Brain microvascular endothelial cell (primary cell): ENCODE data around the gene OTULIN.
A peak's percentile ranks its signal among the peaks of the same experiment; 100 is the strongest.

Source experiments
- DNase-seq: peaks from one replicate; pipeline ENCODE4 v3.0.0-alpha.2; 2020
- H3K27ac ChIP-seq: fragments of 250-450 bp; sonication (Bioruptor Pico); 2 replicates; pipeline ENCODE4 v1.5.1; 2020; ENCODE audit warnings: mild to moderate bottlenecking, moderate library complexity
- H3K27me3 ChIP-seq: fragments of 250-450 bp; sonication (Bioruptor Pico); replicated peaks from 2 replicates; pipeline ENCODE4 v1.5.1; 2020; ENCODE audit warnings: mild to moderate bottlenecking
- H3K36me3 ChIP-seq: fragments of 250-450 bp; sonication (Bioruptor Pico); replicated peaks from 2 replicates; pipeline ENCODE4 v1.5.1; 2020; ENCODE audit warnings: mild to moderate bottlenecking
- H3K4me3 ChIP-seq: 2 replicates; pipeline ENCODE4 v1.5.1; 2011; ENCODE audit warnings: low read depth, mild to moderate bottlenecking, control low read depth, low read length, moderate library complexity
- in situ Hi-C: cut with HindIII; loops from 2 replicates; pipeline ENCODE4 v1.10.0; 2017; ENCODE audit warnings: low sequenced_read_pairs, low pct_ligation_motif_present
- TF ChIP-seq, protein P1 (sequence below): IDR thresholded peaks from 2 replicates; pipeline ENCODE4 v1.5.1; 2011; ENCODE audit warnings: low read depth, mild to moderate bottlenecking, moderate library complexity, low read length, control low read depth, inconsistent platforms; ENCODE audit errors: missing control alignments

OTULIN gene

DNA sequence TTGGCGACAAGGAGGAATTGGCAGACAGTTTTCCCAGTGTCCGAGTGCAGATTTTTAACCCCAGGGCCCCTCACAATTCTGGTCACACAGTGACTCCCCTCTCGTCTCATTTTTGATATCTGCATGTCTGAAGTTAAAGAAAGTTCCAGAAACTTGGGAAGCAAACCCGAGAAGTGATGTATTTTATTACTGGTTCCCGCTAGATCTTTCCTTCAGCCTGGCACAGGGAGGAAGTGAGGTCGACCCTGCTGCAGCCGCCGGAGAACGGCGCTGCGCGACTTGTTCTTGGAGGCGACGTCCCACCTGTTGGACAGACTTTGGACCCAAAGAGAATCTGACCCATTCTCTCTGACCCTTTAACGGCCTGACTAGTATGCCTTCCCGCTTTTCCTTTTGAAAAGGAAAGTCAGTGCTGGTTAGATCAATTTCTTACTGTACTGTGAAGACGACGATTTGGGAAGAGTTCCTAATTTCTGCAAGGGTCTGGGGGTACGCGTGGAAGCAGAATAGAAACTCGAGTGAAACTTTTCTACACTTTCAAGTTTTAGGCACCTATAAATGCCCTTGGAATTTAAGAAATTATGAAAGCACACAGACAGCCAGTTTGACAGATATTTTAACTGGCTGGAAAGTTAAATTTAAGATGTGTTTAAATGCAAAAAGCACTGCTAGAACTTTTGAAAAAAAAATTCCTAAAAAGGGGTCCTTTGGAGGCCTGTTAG, 744 bp downstream of the OTULIN start:
- H3K4me3 ChIP-seq, result peak overlapping the region; percentile 78
- no peaks in the 10 kb centered on the region for H3K36me3 ChIP-seq
- no peak for DNase-seq
- in situ Hi-C loops, result no loop called here
- H3K27me3 ChIP-seq, result no peaks in the 10 kb centered on the region
- peak overlapping the region; percentile 66 for H3K27ac ChIP-seq
- TF ChIP-seq, protein P1, sequence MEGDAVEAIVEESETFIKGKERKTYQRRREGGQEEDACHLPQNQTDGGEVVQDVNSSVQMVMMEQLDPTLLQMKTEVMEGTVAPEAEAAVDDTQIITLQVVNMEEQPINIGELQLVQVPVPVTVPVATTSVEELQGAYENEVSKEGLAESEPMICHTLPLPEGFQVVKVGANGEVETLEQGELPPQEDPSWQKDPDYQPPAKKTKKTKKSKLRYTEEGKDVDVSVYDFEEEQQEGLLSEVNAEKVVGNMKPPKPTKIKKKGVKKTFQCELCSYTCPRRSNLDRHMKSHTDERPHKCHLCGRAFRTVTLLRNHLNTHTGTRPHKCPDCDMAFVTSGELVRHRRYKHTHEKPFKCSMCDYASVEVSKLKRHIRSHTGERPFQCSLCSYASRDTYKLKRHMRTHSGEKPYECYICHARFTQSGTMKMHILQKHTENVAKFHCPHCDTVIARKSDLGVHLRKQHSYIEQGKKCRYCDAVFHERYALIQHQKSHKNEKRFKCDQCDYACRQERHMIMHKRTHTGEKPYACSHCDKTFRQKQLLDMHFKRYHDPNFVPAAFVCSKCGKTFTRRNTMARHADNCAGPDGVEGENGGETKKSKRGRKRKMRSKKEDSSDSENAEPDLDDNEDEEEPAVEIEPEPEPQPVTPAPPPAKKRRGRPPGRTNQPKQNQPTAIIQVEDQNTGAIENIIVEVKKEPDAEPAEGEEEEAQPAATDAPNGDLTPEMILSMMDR, result no peak

DNA sequence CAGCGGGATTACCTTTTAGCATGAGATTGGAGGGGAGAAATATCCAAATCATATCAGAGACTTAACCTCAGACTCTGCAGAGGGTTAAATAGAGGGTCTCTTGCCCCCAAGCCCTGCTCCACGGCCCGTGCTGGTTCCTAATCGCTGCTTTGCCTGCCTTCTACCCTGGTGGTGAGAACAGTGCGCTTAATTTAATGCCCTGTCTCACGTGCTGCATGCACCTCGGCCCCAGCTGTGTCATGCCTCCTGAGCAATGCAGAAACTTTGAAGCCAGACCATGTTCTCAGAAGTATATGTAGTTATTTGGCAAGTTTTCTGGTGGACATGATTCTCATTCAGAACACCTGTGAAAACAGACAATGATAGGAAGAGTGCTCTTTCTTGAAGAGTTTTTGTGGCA, 1.4 kb downstream of the OTULIN start:
- no peaks in the 10 kb centered on the region for H3K27me3 ChIP-seq
- peak overlapping the region; percentile 26 for H3K4me3 ChIP-seq
- in situ Hi-C loops, result no loop called here
- H3K36me3 ChIP-seq, result no peaks in the 10 kb centered on the region
- no peak overlapping the region for H3K27ac ChIP-seq
- no peak for DNase-seq
- TF ChIP-seq, protein P1, result peak; percentile 30

DNA sequence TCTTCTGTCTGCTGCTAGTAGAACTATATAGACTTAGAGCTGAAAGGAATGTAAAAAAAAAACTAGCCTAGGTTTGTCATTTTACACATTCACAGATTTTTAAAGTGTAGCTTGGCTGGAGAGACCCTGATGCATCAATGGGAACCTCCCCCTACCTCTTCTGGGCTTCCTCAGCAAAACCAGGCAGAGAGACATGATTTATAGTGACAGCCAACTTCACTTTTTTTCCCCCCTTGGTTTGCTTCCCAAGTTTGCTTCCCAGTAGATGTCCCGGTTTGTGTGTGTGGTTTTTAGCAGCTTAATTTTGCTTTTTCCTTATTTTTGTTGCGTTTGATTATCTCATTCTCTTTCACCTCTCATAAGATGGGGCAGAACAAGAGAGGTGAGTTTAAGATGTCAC, 1.8 kb downstream of the OTULIN start:
- DNase-seq, result no peak
- Histone ChIP-seq H3K36me3 (no peaks in the 10 kb centered on the region), H3K27ac (no peak overlapping the region), H3K27me3 (no peaks in the 10 kb centered on the region), H3K4me3 (no peak overlapping the region)
- TF ChIP-seq, protein P1, result no peak
- in situ Hi-C loops, result no loop called here

DNA sequence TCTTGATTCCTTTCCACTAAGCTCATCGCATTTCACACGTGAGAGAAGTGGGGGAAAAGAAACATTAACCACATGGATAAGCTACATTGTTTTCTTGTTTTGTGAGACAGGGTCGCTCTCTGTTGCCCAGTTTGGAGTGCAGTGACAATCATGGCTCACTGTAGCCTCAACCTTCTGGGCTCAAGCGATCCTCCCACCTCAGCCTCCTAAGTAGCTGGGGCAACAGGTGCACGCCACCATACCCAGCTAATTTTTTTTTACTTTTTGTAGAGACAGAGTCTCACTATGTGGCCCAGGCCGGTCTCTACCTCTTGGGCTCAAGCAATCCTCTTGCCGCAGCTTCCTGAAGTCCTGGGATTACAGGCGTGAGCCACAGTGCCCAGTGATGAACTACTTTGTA, 2.8 kb downstream of the OTULIN start:
- in situ Hi-C loops, result no loop called here
- no peak overlapping the region for H3K4me3 ChIP-seq

DNA sequence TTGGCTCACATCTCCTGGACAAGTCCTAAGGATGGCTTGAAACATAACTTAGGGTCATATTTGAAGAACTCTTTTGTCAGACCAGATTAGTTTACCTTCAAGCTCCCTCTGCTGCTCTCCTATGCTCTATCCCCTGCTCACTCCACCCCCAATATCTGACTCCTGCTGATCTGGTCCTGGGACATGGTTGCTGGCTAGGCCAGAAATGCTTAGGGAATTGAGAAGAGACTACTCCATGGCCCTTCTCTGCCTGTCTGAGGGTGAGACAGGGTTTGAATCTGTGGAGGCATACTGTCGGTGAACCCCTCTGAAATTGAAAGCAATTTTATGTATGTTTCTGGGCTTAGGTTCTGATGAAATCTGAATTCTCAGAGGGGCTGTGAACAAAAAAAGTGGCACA, 3.3 kb downstream of the OTULIN start:
- no peak for DNase-seq
- TF ChIP-seq, protein P1, result no peak

More for the DNA sequence above, 2.8 kb downstream of the OTULIN start:
- TF ChIP-seq, protein P1, result no peak
- Histone ChIP-seq H3K27me3 (no peaks in the 10 kb centered on the region), H3K36me3 (no peaks in the 10 kb centered on the region), H3K27ac (no peak overlapping the region)
- no peak for DNase-seq

DNA sequence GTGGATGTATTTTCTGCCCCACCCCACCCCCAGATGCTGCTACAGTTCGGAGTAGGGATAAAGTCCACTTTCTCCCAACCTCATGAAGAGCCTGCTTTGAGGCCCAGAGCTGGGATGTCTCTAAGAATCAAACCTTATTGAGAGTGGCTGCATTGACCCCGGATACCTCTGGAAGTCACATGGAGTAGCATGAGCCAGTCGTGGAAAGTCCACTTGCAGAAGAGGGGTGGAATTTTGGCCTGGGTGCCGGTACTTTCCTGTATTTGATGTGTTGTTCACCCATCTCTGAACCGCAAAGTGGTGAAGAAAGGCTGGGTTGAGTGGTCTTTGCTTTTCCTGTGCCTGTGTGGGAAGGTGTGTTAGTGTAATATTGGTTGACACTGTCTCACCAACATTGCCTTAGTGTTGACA, 3.7 kb downstream of the OTULIN start:
- Histone ChIP-seq H3K27ac (no peak overlapping the region), H3K27me3 (no peaks in the 10 kb centered on the region), H3K4me3 (no peak overlapping the region), H3K36me3 (no peaks in the 10 kb centered on the region)
- no peak for DNase-seq
- in situ Hi-C loops, result no loop called here
- TF ChIP-seq, protein P1, result no peak

More for the DNA sequence above, 3.3 kb downstream of the OTULIN start:
- Histone ChIP-seq H3K27ac (no peak overlapping the region), H3K36me3 (no peaks in the 10 kb centered on the region), H3K27me3 (no peaks in the 10 kb centered on the region), H3K4me3 (no peak overlapping the region)
- in situ Hi-C loops, result no loop called here
